HEK293T (cell line): ENCODE data around the gene LRIG3.

Experiments used
- FOXM1 ChIP-seq: fragments of 450-650 bp; IDR thresholded peaks from 2 replicates; pipeline ENCODE4 v1.6.1; 2017; ENCODE audit warnings: mild to moderate bottlenecking, borderline replicate concordance
- HDGF ChIP-seq: fragments of 450-650 bp; IDR thresholded peaks from 2 replicates; pipeline ENCODE4 v1.6.1; 2017; ENCODE audit warnings: antibody characterized with exemption, borderline replicate concordance
- PKNOX1 ChIP-seq: fragments of 450-650 bp; IDR thresholded peaks from 2 replicates; pipeline ENCODE4 v1.6.1; 2016

GRCh38 chr12:58914457-58914856, 5.8 kb downstream of the LRIG3 start:
- no peak for TF ChIP-seq FOXM1
- no peak for TF ChIP-seq HDGF
- TF ChIP-seq PKNOX1 = no peak
